CD14-positive monocyte (primary cell): ENCODE data around the gene OGDHL. TPM values are rescaled to one million over a fixed set of nuclear protein-coding genes. Genes with fewer than 3 reads are reported as not detected.
"Not testable (repeated sequence)": the region's sequence is repeated elsewhere in the genome, so short reads cannot be mapped to it uniquely, and the experiment has no call there.

Experiments used
- DNase-seq, 3 donors: peaks; one replicate each; pipeline ENCODE4 v3.0.0-alpha.2; 2011 to 2022
- H2AFZ ChIP-seq: 2 replicates; pipeline ENCODE4 v1.6.0; 2012; ENCODE audit warnings: mild to moderate bottlenecking, low read depth, low read length, inconsistent platforms; ENCODE audit not compliant: insufficient read depth, poor library complexity, severe bottlenecking
- H3K27ac ChIP-seq, 2 donors: 1 replicate in 1 of 2; 2 replicates in 1 of 2; pipeline ENCODE4 v1.5.1; 2012 to 2013; ENCODE audit warnings: low read length in 2 of 2, control low read depth in 1 of 2, inconsistent platforms in 1 of 2, low read depth in 1 of 2, mild to moderate bottlenecking in 1 of 2
- H3K27me3 ChIP-seq, 2 donors: one replicate each; pipeline versions ENCODE4 v1.6.0 to v1.6.1; 2011 to 2013; ENCODE audit warnings: low read length in 2 of 2; ENCODE audit not compliant: control insufficient read depth in 2 of 2, insufficient read depth in 2 of 2
- H3K36me3 ChIP-seq, 2 donors: replicated peaks in 1 of 2; 1 replicate in 1 of 2; 2 replicates in 1 of 2; pipeline versions ENCODE4 v1.5.1 to v1.6.1; 2012 to 2013; ENCODE audit warnings: low read length in 2 of 2, control low read depth in 1 of 2, inconsistent platforms in 1 of 2, mild to moderate bottlenecking in 1 of 2; ENCODE audit not compliant: insufficient read depth in 2 of 2, control insufficient read depth in 1 of 2
- H3K4me1 ChIP-seq, 2 donors: 1 replicate in 1 of 2; 2 replicates in 1 of 2; pipeline versions ENCODE4 v1.5.1 to v1.6.1; 2012 to 2013; ENCODE audit warnings: low read length in 2 of 2, control low read depth in 1 of 2, inconsistent platforms in 1 of 2, mild to moderate bottlenecking in 1 of 2, moderate library complexity in 1 of 2; ENCODE audit not compliant: insufficient read depth in 2 of 2, control insufficient read depth in 1 of 2
- H3K4me2 ChIP-seq: replicated peaks from 2 replicates; pipeline ENCODE3; 2012; ENCODE audit warnings: low read length, moderate library complexity, mild to moderate bottlenecking; ENCODE audit not compliant: poor library complexity, severe bottlenecking; ENCODE audit errors: extremely low read depth
- H3K4me3 ChIP-seq, 3 experiments: fragments of 200-600 bp in 1 of 3; sonication (generic) in 1 of 3; replicated peaks in 1 of 3; 1 replicate in 2 of 3; 2 replicates in 1 of 3; pipeline ENCODE4 v1.5.1; 2011 to 2013; ENCODE audit warnings: low read length in 3 of 3, mild to moderate bottlenecking in 3 of 3, control low read depth in 2 of 3, low read depth in 2 of 3, inconsistent platforms in 1 of 3, moderate library complexity in 1 of 3
- H3K79me2 ChIP-seq: 2 replicates; pipeline ENCODE4 v1.6.0; 2012; ENCODE audit warnings: mild to moderate bottlenecking, control low read depth, inconsistent platforms, low read length, moderate library complexity; ENCODE audit not compliant: insufficient read depth
- H3K9ac ChIP-seq: 2 replicates; pipeline ENCODE4 v1.6.0; 2017; ENCODE audit warnings: low read length, mild to moderate bottlenecking; ENCODE audit not compliant: insufficient read depth, poor library complexity, severe bottlenecking
- H3K9me3 ChIP-seq, 2 donors: replicated peaks in 1 of 2; 1 replicate in 1 of 2; 2 replicates in 1 of 2; pipeline versions ENCODE4 v1.5.1 to v1.6.1; 2012 to 2013; ENCODE audit warnings: low read length in 2 of 2, control low read depth in 1 of 2; ENCODE audit not compliant: control insufficient read depth in 1 of 2, insufficient read depth in 1 of 2
- H4K20me1 ChIP-seq: 2 replicates; pipeline ENCODE4 v1.6.0; 2012; ENCODE audit warnings: mild to moderate bottlenecking, low read length, control low read depth, moderate library complexity; ENCODE audit not compliant: insufficient read depth
- H3K27ac Mint-ChIP-seq, 7 donors: one replicate each; pipeline ENCODE4 v1.8.0; 2020; ENCODE audit warnings: mild to moderate bottlenecking in 7 of 7, mixed read lengths in 7 of 7, moderate library complexity in 6 of 7, inconsistent platforms in 2 of 7
- H3K27me3 Mint-ChIP-seq, 3 donors: one replicate each; pipeline ENCODE4 v1.8.0; 2021 to 2022; ENCODE audit warnings: low read depth in 3 of 3, mild to moderate bottlenecking in 3 of 3, mixed read lengths in 3 of 3, moderate library complexity in 3 of 3, inconsistent platforms in 1 of 3
- H3K36me3 Mint-ChIP-seq, 2 donors: one replicate each; pipeline ENCODE4 v1.8.0; 2020; ENCODE audit warnings: mixed read lengths in 2 of 2, inconsistent platforms in 1 of 2, mild to moderate bottlenecking in 1 of 2
- H3K4me1 Mint-ChIP-seq: one replicate; pipeline ENCODE4 v1.8.0; 2020; ENCODE audit warnings: mild to moderate bottlenecking, mixed read lengths
- H3K4me3 Mint-ChIP-seq, 2 donors: one replicate each; pipeline ENCODE4 v1.8.0; 2020; ENCODE audit warnings: mild to moderate bottlenecking in 2 of 2, mixed read lengths in 2 of 2, moderate library complexity in 1 of 2
- H3K9me3 Mint-ChIP-seq, 7 donors: one replicate each; pipeline ENCODE4 v1.8.0; 2020 to 2022; ENCODE audit warnings: mixed read lengths in 7 of 7, mild to moderate bottlenecking in 6 of 7, moderate library complexity in 6 of 7, inconsistent platforms in 2 of 7
- WGBS: methylation state at CpG from one replicate; pipeline ENCODE4 v1.1.5; 2013; ENCODE audit warnings: missing lambda C conversion rate; ENCODE audit not compliant: insufficient coverage; 5-methylcytosine and 5-hydroxymethylcytosine counted together
- intact Hi-C, 2 donors: fragments of 100-400 bp; cut with micrococcal nuclease; formaldehyde crosslinking; loops; one replicate each; pipeline versions ENCODE4 v1.15.0 to v1.15.1; 2023
- polyA plus RNA-seq, 3 donors: library from polyadenylated mRNA; depleted of rRNA in 1 of 3; unstranded in 2 of 3; stranded (reverse) in 1 of 3; fragments of 300-500 nt in 2 of 3; fragments of >200 nt in 1 of 3; fragmentation: Illumina TruSeq in 2 of 3; gene quantifications; 1 replicate in 2 of 3; 2 replicates in 1 of 3; pipeline ENCODE4 v1.2.3, GENCODE V29; 2012 to 2021
- TF ChIP-seq, protein P1 (sequence below): fragments of 200-600 bp; IDR thresholded peaks from one replicate; pipeline ENCODE4 v1.8.0; 2022; ENCODE audit warnings: antibody characterized with exemption, mild to moderate bottlenecking

The OGDHL gene
- polyA plus RNA-seq, 3 donors: not detected

- H2AFZ ChIP-seq, intact Hi-C loops, H3K9ac ChIP-seq, H3K27ac ChIP-seq, H3K4me1 Mint-ChIP-seq, H3K27ac Mint-ChIP-seq, H3K36me3 Mint-ChIP-seq, H3K4me3 Mint-ChIP-seq, DNase-seq, H3K4me3 ChIP-seq, H4K20me1 ChIP-seq, H3K36me3 ChIP-seq, H3K79me2 ChIP-seq, H3K4me2 ChIP-seq, H3K4me1 ChIP-seq: not testable (repeated sequence)
- H3K27me3 Mint-ChIP-seq: peaks cover 45 to 61% (median 55%) of the 10 kb centered on the region in 3 donors
- H3K9me3 Mint-ChIP-seq: peaks cover 0 to 23% (median 15%) of the 10 kb centered on the region in 7 donors
- H3K9me3 ChIP-seq: peaks cover 14 to 19% of the 10 kb centered on the region in 2 donors
- whole genome bisulfite sequencing: 42% methylated on average over 7 of the region's 11 CpGs
- peaks cover 29 to 49% of the 10 kb centered on the region in 2 donors for H3K27me3 ChIP-seq
These were observed 8.9 kb upstream of the OGDHL start for GRCh38 chr10:49771046-49771445.

- TF ChIP-seq, protein P1, sequence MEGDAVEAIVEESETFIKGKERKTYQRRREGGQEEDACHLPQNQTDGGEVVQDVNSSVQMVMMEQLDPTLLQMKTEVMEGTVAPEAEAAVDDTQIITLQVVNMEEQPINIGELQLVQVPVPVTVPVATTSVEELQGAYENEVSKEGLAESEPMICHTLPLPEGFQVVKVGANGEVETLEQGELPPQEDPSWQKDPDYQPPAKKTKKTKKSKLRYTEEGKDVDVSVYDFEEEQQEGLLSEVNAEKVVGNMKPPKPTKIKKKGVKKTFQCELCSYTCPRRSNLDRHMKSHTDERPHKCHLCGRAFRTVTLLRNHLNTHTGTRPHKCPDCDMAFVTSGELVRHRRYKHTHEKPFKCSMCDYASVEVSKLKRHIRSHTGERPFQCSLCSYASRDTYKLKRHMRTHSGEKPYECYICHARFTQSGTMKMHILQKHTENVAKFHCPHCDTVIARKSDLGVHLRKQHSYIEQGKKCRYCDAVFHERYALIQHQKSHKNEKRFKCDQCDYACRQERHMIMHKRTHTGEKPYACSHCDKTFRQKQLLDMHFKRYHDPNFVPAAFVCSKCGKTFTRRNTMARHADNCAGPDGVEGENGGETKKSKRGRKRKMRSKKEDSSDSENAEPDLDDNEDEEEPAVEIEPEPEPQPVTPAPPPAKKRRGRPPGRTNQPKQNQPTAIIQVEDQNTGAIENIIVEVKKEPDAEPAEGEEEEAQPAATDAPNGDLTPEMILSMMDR: no peak
- intact Hi-C loops: no loop called here
- Histone ChIP-seq H3K4me2 (no peak overlapping the region), H3K9ac (no peak overlapping the region), H4K20me1 (no peaks in the 10 kb centered on the region), H3K27ac (no peak overlapping the region), H3K36me3 (no peaks in the 10 kb centered on the region), H3K27me3 (peaks cover 29 to 49% of the 10 kb centered on the region in 2 donors), H3K4me1 (no peaks in the 10 kb centered on the region), H3K4me3 (no peak overlapping the region), H3K79me2 (no peaks in the 10 kb centered on the region), H2AFZ (no peak overlapping the region), H3K9me3 (peaks cover 14 to 19% of the 10 kb centered on the region in 2 donors)
- peaks cover 0 to 23% (median 15%) of the 10 kb centered on the region in 7 donors for H3K9me3 Mint-ChIP-seq
- H3K27ac Mint-ChIP-seq: no peak overlapping the region
- H3K27me3 Mint-ChIP-seq: peaks cover 45 to 64% (median 55%) of the 10 kb centered on the region in 3 donors
- no peak for DNase-seq
- WGBS: 94% methylated on average over 8 of the region's 8 CpGs
- H3K36me3 Mint-ChIP-seq: peaks cover 0 to 2% of the 10 kb centered on the region in 2 donors
- peaks cover 4% of the 10 kb centered on the region for H3K4me1 Mint-ChIP-seq
- peak overlapping the region in 1 of 2 donors; percentile 64 for H3K4me3 Mint-ChIP-seq
These were observed 7.6 kb upstream of the OGDHL start for GRCh38 chr10:49769692-49770091.
